Naive B cell (primary cell): ENCODE results near the gene MBOAT7. TPM values are rescaled to one million over a fixed set of nuclear protein-coding genes. Genes with fewer than 3 reads are reported as not detected.
A peak's percentile ranks its signal among the peaks of the same experiment; 100 is the strongest.

ENCODE experiments used
- ATAC-seq, 2 donors: fragments of 150-1000 bp; cut with Tn5 transposase; 2 replicates each; pipeline ENCODE4 v1.10.0; 2021; ENCODE audit warnings: low read depth in 2 of 2, mild to moderate bottlenecking in 2 of 2, moderate library complexity in 2 of 2
- DNase-seq: peaks from one replicate; pipeline ENCODE4 v3.0.0; 2022
- H3K27ac Mint-ChIP-seq, 6 donors: one replicate each; pipeline ENCODE4 v1.8.0; 2020 to 2022; ENCODE audit warnings: mild to moderate bottlenecking in 6 of 6, mixed read lengths in 6 of 6, moderate library complexity in 5 of 6, inconsistent platforms in 2 of 6
- H3K27me3 Mint-ChIP-seq, 3 donors: one replicate each; pipeline ENCODE4 v1.8.0; 2021 to 2022; ENCODE audit warnings: mixed read lengths in 3 of 3, mild to moderate bottlenecking in 1 of 3
- H3K36me3 Mint-ChIP-seq, 2 donors: one replicate each; pipeline ENCODE4 v1.8.0; 2020 to 2022; ENCODE audit warnings: mixed read lengths in 2 of 2, inconsistent platforms in 1 of 2, mild to moderate bottlenecking in 1 of 2
- H3K4me1 Mint-ChIP-seq, 3 donors: one replicate each; pipeline ENCODE4 v1.8.0; 2020 to 2022; ENCODE audit warnings: mixed read lengths in 3 of 3, inconsistent platforms in 1 of 3, mild to moderate bottlenecking in 1 of 3, moderate library complexity in 1 of 3
- H3K4me3 Mint-ChIP-seq, 8 donors: one replicate each; pipeline ENCODE4 v1.8.0; 2020 to 2022; ENCODE audit warnings: mild to moderate bottlenecking in 8 of 8, mixed read lengths in 8 of 8, moderate library complexity in 8 of 8, inconsistent platforms in 2 of 8
- H3K9me3 Mint-ChIP-seq, 7 donors: one replicate each; pipeline ENCODE4 v1.8.0; 2020 to 2022; ENCODE audit warnings: mixed read lengths in 7 of 7, mild to moderate bottlenecking in 5 of 7, inconsistent platforms in 2 of 7, moderate library complexity in 1 of 7
- polyA plus RNA-seq, 6 donors: library from polyadenylated mRNA; unstranded; fragments of 300-500 nt; fragmentation: Illumina TruSeq; gene quantifications; one replicate each; pipeline ENCODE4 v1.2.3, GENCODE V29; 2021; ENCODE audit warnings: low read depth in 6 of 6

MBOAT7 gene
- polyA plus RNA-seq, 6 donors from 2014 or later: 7.0 to 13.5 (median 11.3) TPM

- peaks cover 6 to 51% of the 10 kb centered on the region in 2 donors for H3K36me3 Mint-ChIP-seq
- H3K27me3 Mint-ChIP-seq: no peaks in the 10 kb centered on the region
- H3K27ac Mint-ChIP-seq: no peak overlapping the region
- no peaks in the 10 kb centered on the region for H3K9me3 Mint-ChIP-seq
- H3K4me1 Mint-ChIP-seq: peaks cover 2 to 26% (median 18%) of the 10 kb centered on the region in 3 donors
- no peak overlapping the region for H3K4me3 Mint-ChIP-seq
- DNase-seq (no peak), ATAC-seq (no peak)
Measured at GRCh38 chr19:54148158-54148557, 41.2 kb downstream of the MBOAT7 start.

- Mint-ChIP-seq H3K4me1 (peaks cover 2 to 29% (median 18%) of the 10 kb centered on the region in 3 donors), H3K9me3 (no peaks in the 10 kb centered on the region), H3K27ac (no peak overlapping the region), H3K4me3 (no peak overlapping the region), H3K27me3 (no peaks in the 10 kb centered on the region), H3K36me3 (peaks cover 6 to 51% of the 10 kb centered on the region in 2 donors)
- ATAC-seq: no peak
- DNase-seq: no peak
Measured at GRCh38 chr19:54147676-54148075, 41.7 kb downstream of the MBOAT7 start.

- Mint-ChIP-seq H3K27ac (peak overlapping the region in 1 of 6 donors; percentile 86), H3K9me3 (no peaks in the 10 kb centered on the region), H3K4me1 (peaks cover 10 to 43% (median 29%) of the 10 kb centered on the region in 3 donors), H3K27me3 (no peaks in the 10 kb centered on the region), H3K4me3 (no peak overlapping the region), H3K36me3 (peaks cover 6 to 51% of the 10 kb centered on the region in 2 donors)
- no peak for DNase-seq
- ATAC-seq: no peak
Measured at GRCh38 chr19:54145541-54146158, 43.7 kb downstream of the MBOAT7 start.

DNA sequence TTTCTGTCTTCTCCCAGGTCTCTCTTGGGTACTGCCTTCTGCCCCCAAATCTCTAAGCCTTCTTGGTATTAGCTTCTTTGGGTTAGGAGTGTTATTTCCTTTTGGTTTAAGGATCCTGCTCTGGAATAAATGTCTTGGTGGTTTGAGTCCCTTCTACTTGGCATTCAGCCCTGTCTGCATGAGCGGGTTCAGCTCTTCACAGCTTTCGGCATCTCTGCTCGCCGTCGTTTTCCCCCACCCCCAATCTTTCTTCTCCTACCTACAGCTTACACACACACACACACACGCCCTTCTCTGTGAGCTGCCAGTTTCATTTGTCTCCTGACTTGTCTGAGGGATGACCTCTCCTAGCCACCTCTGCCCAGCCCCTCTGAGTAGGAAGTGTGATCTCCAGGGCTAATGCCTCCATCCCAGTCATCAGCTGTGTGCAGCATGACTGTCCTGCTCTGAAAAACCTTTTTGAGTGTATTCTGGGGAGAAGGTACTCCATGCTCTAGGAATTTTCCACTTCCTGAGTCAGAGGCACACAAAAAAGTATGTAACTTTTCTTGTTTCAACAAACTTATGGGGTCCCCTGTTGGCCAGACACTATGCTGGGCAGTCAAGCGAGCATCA, 47.1 kb downstream of the MBOAT7 start:
- peak overlapping the region in 4 of 6 donors; percentile 6 to 57 (median 20) for H3K27ac Mint-ChIP-seq
- no peaks in the 10 kb centered on the region for H3K27me3 Mint-ChIP-seq
- H3K9me3 Mint-ChIP-seq: no peaks in the 10 kb centered on the region
- DNase-seq (no peak), ATAC-seq (no peak)
- H3K4me1 Mint-ChIP-seq: peaks cover 30 to 53% (median 43%) of the 10 kb centered on the region in 3 donors
- H3K36me3 Mint-ChIP-seq: peaks cover 6 to 42% of the 10 kb centered on the region in 2 donors
- H3K4me3 Mint-ChIP-seq: peak overlapping the region in 3 of 8 donors; percentile 62 to 88 (median 84)

GRCh38 chr19:54141356-54141755, 48.0 kb downstream of the MBOAT7 start:
- ATAC-seq: no peak
- peak overlapping the region in 1 of 6 donors; percentile 6 for H3K27ac Mint-ChIP-seq

GRCh38 chr19:54138489-54139256, 50.7 kb downstream of the MBOAT7 start:
- DNase-seq (no peak), ATAC-seq (no peak)
- peaks cover 0 to 16% of the 10 kb centered on the region in 2 donors for H3K36me3 Mint-ChIP-seq
- peak overlapping the region; percentile 83 to 95 (median 89) for H3K4me3 Mint-ChIP-seq
- H3K27me3 Mint-ChIP-seq: no peaks in the 10 kb centered on the region
- peaks cover 46 to 56% (median 51%) of the 10 kb centered on the region in 3 donors for H3K4me1 Mint-ChIP-seq
- no peaks in the 10 kb centered on the region for H3K9me3 Mint-ChIP-seq
- peak overlapping the region; percentile 70 to 99 (median 94) for H3K27ac Mint-ChIP-seq

More at GRCh38 chr19:54141356-54141755, 48.0 kb downstream of the MBOAT7 start:
- no peak for DNase-seq
- peaks cover 35 to 58% (median 49%) of the 10 kb centered on the region in 3 donors for H3K4me1 Mint-ChIP-seq
- H3K9me3 Mint-ChIP-seq: no peaks in the 10 kb centered on the region
- H3K36me3 Mint-ChIP-seq: peaks cover 6 to 33% of the 10 kb centered on the region in 2 donors
- peak overlapping the region in 2 of 8 donors; percentile 84 to 88 for H3K4me3 Mint-ChIP-seq
- H3K27me3 Mint-ChIP-seq: no peaks in the 10 kb centered on the region

DNA sequence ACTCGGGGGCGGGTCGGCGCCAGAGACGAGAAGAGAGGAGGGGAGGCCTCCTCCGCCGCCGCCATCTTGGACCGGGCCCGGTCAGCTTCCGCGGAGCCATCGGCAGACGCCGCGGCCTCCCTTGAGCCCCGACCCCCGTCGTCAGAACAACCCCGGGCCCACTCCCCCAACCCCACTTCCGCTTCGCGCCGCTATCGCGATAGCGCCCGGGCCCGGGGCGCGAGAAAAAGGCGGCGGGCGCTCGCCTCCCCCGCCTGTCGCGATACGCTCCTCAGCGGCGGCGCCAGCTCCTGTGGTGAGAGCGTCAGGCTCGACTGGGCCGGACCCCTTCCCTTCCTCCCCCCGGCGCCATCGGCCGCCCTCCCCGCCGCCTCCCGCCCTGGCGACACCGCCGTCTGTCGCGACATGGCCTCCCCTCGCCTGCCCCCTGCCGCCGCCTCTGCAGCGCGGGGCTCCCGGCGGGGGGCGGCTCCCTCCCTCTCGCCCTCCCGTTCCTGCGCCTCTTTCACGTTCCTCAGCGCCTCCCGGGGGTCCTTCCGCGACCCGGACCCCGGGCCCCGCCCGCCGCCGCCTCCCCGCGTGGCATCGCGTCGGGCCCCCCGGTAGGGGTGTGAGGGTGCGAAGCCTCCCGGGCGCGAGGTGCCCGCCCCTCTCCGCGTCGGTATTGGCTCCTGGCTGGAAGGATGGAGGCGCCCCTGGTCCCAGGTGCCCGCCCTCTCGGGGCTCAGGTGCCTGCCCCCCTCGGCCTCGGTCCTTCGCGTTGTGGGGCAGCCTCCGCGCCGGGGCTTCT, 51.5 kb downstream of the MBOAT7 start, which contains the start of gene CNOT3:
Gene CNOT3, plus strand, starts transcription at position 64 of the 790 bp plus-strand sequence. CDS start 5,217 bp downstream, outside the sequence.
- Mint-ChIP-seq H3K36me3 (peaks cover 0 to 8% of the 10 kb centered on the region in 2 donors), H3K27ac (peak within 1 kb of the TSS; percentile 80 to 99 (median 95)), H3K4me3 (peak within 1 kb of the TSS; percentile 83 to 96 (median 90)), H3K9me3 (no peaks in the 10 kb centered on the region), H3K4me1 (peaks cover 46 to 51% (median 49%) of the 10 kb centered on the region in 3 donors), H3K27me3 (no peaks in the 10 kb centered on the region)
- DNase-seq (peak; percentile 20), ATAC-seq (no peak)

- ATAC-seq: peak; percentile 75 to 76
- Mint-ChIP-seq H3K27ac (peak overlapping the region; percentile 80 to 96 (median 90)), H3K4me1 (peaks cover 42 to 50% (median 45%) of the 10 kb centered on the region in 3 donors), H3K4me3 (peak overlapping the region; percentile 83 to 96 (median 90)), H3K36me3 (peaks cover 0 to 8% of the 10 kb centered on the region in 2 donors), H3K27me3 (no peaks in the 10 kb centered on the region), H3K9me3 (no peaks in the 10 kb centered on the region)
- peak; percentile 100 for DNase-seq
Measured at GRCh38 chr19:54136864-54137698, 52.3 kb downstream of the MBOAT7 start.

GRCh38 chr19:54136086-54136863, 53.1 kb downstream of the MBOAT7 start:
- Mint-ChIP-seq H3K27me3 (no peaks in the 10 kb centered on the region), H3K4me1 (peaks cover 37 to 45% (median 41%) of the 10 kb centered on the region in 3 donors), H3K27ac (peak overlapping the region in 5 of 6 donors; percentile 79 to 96 (median 91)), H3K4me3 (peak overlapping the region; percentile 83 to 96 (median 90)), H3K36me3 (peaks cover 0 to 8% of the 10 kb centered on the region in 2 donors), H3K9me3 (no peaks in the 10 kb centered on the region)
- ATAC-seq (no peak), DNase-seq (no peak)

- Mint-ChIP-seq H3K9me3 (no peaks in the 10 kb centered on the region), H3K4me3 (peak overlapping the region in 1 of 8 donors; percentile 55), H3K27me3 (no peaks in the 10 kb centered on the region), H3K36me3 (peaks cover 0 to 6% of the 10 kb centered on the region in 2 donors), H3K4me1 (peaks cover 21 to 24% (median 22%) of the 10 kb centered on the region in 3 donors), H3K27ac (peak overlapping the region in 2 of 6 donors; percentile 53 to 68)
- ATAC-seq: no peak
- no peak for DNase-seq
Measured at GRCh38 chr19:54133957-54134590, 55.3 kb downstream of the MBOAT7 start.

GRCh38 chr19:54133312-54133956, 55.9 kb downstream of the MBOAT7 start:
- no peak for ATAC-seq
- H3K4me1 Mint-ChIP-seq: peaks cover 15 to 17% (median 16%) of the 10 kb centered on the region in 3 donors

More at GRCh38 chr19:54133312-54133956, 55.9 kb downstream of the MBOAT7 start:
- no peak overlapping the region for H3K27ac Mint-ChIP-seq
- DNase-seq: no peak
- no peaks in the 10 kb centered on the region for H3K36me3 Mint-ChIP-seq
- H3K27me3 Mint-ChIP-seq: no peaks in the 10 kb centered on the region
- no peak overlapping the region for H3K4me3 Mint-ChIP-seq
- H3K9me3 Mint-ChIP-seq: no peaks in the 10 kb centered on the region
